GM20431 (cell line): Measurements from ENCODE around the gene TALDO1.

Experiments used
- in situ Hi-C: fragments of 300-500 bp; cut with MseI, MboI; formaldehyde crosslinking; loops from one replicate; pipeline ENCODE4 v1.15.0; 2020; ENCODE audit warnings: low sequenced_read_pairs; ENCODE audit not compliant: unreplicated experiment

TALDO1 gene

GRCh38 chr11:794766-795633, 47.7 kb downstream of the TALDO1 start:
- in situ Hi-C loops, result no loop called here

- in situ Hi-C loops, result no loop called here
Measured at GRCh38 chr11:795634-796564, 48.6 kb downstream of the TALDO1 start.

- in situ Hi-C loops, result no loop called here
Measured at GRCh38 chr11:796565-797295, 49.5 kb downstream of the TALDO1 start.

- in situ Hi-C loops, result no loop called here
Measured at GRCh38 chr11:797296-798092, 50.2 kb downstream of the TALDO1 start.

- in situ Hi-C loops, result no loop called here
Measured at GRCh38 chr11:798093-798713, 50.9 kb downstream of the TALDO1 start, which contains the start of gene SLC25A22. Gene SLC25A22, minus strand, starts transcription at chr11:798281. Its CDS starts 3,275 bp downstream, at chr11:795006.

- in situ Hi-C loops, result no loop called here
Measured at GRCh38 chr11:799641-800316, 52.5 kb downstream of the TALDO1 start.

GRCh38 chr11:800473-800872, 53.2 kb downstream of the TALDO1 start:
- in situ Hi-C loops, result no loop called here

- in situ Hi-C loops, result no loop called here
Measured at GRCh38 chr11:801097-801780, 54.0 kb downstream of the TALDO1 start.

GRCh38 chr11:802018-802617, 54.9 kb downstream of the TALDO1 start:
- in situ Hi-C loops, result no loop called here

GRCh38 chr11:802693-803466, 55.6 kb downstream of the TALDO1 start:
- in situ Hi-C loops, result no loop called here

GRCh38 chr11:803467-803742, 56.1 kb downstream of the TALDO1 start:
- in situ Hi-C loops, result no loop called here

- in situ Hi-C loops, result no loop called here
Measured at GRCh38 chr11:803770-804598, 56.7 kb downstream of the TALDO1 start.

GRCh38 chr11:804599-804964, 57.3 kb downstream of the TALDO1 start:
- in situ Hi-C loops, result no loop called here

- in situ Hi-C loops, result no loop called here
Measured at GRCh38 chr11:808427-809286, 61.4 kb downstream of the TALDO1 start.

- in situ Hi-C loops, result no loop called here
Measured at GRCh38 chr11:809287-810039, 62.2 kb downstream of the TALDO1 start, which contains the start of gene RPLP2. Gene RPLP2, plus strand, starts transcription at chr11:809967. Its CDS starts 268 bp downstream, at chr11:810235.
